Choroid plexus epithelial cell (primary cell): ENCODE measurements around the gene XKR3.
"Not testable (repeated sequence)": the region's sequence is repeated elsewhere in the genome, so short reads cannot be mapped to it uniquely, and the experiment has no call there.

ENCODE experiments used
- DNase-seq: peaks from one replicate; pipeline ENCODE4 v3.0.0-alpha.2; 2010; ENCODE audit warnings: low read depth
- H3K4me3 ChIP-seq: 2 replicates; pipeline ENCODE4 v1.5.1; 2011; ENCODE audit warnings: low read depth, mild to moderate bottlenecking, control low read depth, low read length, moderate library complexity
- TF ChIP-seq, protein P1 (sequence below): conservative IDR thresholded peaks from 2 replicates; pipeline ENCODE4 v1.5.1; 2011; ENCODE audit warnings: low read depth, mild to moderate bottlenecking, control low read depth, inconsistent platforms, low read length, moderate library complexity

The XKR3 gene

DNA sequence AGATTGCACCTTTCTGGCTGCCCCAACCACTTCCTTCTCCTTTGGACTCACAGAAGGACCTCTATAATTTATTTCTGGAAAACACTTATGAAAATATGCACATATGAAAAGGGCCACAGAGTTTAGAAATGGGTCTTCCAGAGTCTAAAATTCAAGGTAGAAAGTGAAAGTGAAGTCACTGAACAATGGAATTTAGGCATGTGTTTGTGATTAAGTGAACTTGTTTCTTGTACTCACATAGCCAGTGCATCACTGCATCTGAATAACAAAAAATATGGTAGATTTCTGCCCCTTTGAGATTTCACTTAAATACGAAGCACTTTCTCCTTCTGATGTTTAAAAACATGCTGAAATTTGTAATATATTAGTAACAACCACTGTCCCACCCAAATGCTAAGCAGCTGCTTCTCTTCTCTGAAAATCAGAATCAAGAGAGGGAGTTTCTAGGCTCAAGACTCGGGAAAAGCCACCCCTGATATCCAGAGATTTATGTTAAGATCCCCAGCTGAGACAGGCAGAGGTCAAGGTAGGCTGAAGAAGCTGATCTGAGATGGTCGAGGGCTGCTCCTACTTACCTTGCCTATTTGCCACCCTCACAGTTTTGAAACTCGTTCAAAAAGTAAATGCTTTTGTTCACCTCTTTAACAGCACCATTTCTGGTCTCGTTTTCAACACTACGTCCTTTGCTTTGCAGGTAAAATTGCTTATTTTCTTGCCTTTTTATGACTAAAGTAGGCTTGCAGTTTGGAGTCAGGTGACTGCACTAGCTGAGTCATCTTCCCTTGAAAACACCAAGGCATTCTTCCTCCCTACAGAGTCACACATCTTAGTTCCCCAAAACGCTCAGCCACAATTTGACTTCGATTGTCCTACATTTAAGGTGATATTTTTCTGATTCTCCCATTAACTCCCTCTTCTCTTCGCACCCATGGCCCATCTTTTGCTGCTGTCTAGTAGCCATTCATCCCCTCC is at the start of gene XKR3:
Gene XKR3, minus strand, starts transcription at position 696 of the 972 bp plus-strand sequence. CDS start 17,338 bp downstream, outside the sequence.
- DNase-seq: no peak
- no peak within 1 kb of the TSS for H3K4me3 ChIP-seq
- TF ChIP-seq, protein P1, sequence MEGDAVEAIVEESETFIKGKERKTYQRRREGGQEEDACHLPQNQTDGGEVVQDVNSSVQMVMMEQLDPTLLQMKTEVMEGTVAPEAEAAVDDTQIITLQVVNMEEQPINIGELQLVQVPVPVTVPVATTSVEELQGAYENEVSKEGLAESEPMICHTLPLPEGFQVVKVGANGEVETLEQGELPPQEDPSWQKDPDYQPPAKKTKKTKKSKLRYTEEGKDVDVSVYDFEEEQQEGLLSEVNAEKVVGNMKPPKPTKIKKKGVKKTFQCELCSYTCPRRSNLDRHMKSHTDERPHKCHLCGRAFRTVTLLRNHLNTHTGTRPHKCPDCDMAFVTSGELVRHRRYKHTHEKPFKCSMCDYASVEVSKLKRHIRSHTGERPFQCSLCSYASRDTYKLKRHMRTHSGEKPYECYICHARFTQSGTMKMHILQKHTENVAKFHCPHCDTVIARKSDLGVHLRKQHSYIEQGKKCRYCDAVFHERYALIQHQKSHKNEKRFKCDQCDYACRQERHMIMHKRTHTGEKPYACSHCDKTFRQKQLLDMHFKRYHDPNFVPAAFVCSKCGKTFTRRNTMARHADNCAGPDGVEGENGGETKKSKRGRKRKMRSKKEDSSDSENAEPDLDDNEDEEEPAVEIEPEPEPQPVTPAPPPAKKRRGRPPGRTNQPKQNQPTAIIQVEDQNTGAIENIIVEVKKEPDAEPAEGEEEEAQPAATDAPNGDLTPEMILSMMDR: no peak

DNA sequence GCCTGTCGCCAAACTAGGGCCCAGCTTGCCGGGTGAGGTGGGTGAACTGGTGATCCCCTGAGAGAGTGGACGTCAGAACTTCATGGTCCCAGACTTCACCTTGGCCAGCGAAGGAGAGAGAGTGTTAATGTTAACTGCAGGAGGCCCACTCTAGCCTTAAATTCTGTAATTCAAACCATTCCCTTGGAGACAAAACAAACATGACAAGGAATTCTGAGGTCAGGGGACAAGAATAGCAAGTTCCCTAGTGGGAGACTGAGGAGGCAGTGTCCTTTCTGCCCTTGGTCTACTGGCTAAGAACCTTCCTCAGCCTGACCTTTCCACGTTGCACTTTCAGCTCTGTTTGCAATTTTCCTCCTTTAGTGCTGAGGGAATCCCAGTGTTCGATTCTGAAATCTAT is 44.4 kb upstream of the XKR3 start:
- not testable (repeated sequence) for H3K4me3 ChIP-seq, DNase-seq

DNA sequence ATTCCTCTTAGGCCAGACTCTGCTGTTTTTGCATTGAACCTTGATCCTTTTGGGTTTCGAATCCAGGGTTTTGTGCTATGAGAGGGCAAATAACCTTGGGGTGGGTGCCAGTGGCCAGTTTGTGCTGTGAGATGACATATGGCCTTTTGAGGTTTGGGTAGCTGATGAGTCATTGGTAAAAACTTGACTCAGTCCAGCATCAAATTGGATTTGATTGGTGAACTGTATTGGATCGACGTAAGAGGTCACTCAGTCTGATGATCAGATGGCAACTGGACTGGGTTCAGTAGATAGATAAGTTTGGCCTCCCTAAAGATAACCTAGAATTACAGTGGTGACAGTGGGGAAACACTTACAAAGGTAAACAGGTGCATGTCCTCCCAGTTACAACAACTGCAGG is 41.0 kb upstream of the XKR3 start:
- no peak overlapping the region for H3K4me3 ChIP-seq
- DNase-seq: no peak
- TF ChIP-seq, protein P1: no peak

DNA sequence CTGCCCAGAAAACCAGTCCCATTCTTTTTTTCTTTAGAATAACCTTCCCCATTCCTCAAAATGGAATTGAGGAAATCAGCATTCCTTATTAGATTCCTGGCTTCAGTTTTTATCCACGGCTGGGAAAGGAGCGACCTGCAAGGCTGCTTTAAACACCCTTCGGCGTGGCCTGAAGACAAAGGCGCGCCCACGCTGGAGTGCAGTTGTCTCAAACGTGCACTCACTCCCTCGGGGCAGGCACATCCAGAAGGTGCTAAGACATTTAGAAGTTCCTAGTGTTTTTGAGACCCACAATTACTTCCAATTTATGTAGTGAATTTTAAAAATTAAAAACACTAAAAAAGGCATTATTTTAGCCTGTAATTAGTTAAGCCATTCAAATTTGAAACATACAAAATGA is 31.6 kb upstream of the XKR3 start:
- DNase-seq, H3K4me3 ChIP-seq: not testable (repeated sequence)

DNA sequence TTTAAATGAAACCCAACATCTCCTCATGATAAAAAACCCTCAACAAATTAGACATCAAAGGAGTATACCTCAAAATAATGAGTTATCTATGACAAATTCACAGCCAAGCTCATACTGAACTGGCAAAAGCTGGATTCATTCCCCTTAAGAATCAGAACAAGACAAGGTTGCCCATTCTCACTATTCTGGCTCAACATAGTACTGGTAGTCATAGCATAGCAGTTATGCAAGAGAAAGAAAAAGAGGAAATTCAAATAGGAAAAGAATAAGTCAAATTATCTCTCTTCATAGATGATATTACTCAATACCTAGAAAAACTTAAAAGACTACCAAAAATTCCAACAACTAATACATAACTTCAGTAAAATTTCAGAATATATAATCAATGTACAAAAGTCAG is 29.4 kb upstream of the XKR3 start:
- TF ChIP-seq, protein P1: no peak
- no peak overlapping the region for H3K4me3 ChIP-seq
- no peak for DNase-seq

DNA sequence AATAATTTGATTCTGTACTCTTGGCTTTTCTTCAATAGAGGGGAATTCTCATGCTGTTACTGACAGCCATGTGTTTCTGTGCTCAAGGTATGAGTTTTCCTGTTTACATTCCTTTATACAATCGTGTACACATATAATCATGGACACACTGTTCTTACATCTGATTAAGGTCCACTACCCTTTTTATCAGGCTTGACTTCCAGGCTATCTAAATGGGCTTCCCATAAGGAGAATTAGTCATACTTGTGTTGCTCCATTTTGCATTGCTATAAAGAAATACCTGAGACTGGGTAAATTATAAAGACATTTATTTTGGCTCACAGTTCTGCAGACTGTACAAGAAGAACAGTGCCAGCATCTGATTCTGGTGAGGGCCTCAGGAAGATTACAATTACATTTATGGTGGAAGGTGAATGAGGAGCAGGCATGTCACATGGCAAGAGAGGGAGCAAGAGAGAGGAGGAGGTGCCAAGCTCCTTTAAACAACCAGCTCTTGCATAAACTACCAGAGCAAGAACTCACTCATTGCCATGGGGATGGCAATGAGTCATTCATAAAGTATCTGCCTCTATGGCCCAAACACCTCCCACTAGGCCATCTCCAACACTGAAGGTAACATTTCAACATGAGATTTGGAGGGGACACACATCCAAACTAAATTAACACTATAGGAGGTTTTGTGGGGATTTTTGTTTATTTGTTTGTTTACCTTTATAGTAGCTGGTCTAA is 26.2 kb upstream of the XKR3 start:
- not testable (repeated sequence) for DNase-seq, H3K4me3 ChIP-seq

DNA sequence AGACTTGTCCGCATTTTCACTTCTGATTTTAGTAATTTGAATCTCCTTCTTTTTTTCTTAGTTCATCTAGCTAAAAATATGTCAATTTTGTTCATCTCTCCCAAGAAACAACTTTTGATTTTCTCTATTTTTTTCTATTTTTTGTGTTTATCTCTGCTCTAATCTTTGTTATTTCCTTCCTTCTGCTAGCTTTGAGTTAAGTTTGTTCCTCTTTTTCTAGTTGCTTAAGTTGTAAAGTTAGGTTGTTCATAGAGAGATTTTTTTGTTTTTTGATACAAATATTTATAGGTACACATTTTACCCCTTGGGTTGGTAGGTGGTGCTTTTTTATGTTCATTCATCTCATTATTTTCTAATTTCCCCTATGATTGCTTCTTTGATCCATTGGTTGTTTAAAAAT is 22.1 kb upstream of the XKR3 start:
- no peak overlapping the region for H3K4me3 ChIP-seq
- DNase-seq: no peak

DNA sequence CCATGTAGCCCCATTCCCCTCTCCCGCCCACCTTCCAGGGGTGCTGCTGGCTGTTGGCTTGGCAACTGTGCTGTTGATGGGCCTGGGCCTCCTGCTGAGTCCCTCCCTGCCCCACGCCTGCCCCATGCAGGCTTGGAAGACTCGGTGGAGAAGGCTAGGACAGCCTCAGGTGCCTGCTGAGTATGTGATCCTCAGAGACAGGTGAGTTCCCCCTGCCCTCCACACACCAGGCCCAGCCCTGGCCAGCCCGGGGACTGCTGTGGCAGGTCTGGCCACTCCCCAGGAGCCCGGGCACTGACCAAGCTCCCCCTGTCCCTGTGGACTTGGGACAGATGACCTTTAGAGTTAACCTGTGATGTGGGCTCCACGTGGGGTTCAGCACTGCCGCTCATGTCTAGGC is 20.7 kb upstream of the XKR3 start:
- TF ChIP-seq, protein P1: no peak
- no peak for DNase-seq
- H3K4me3 ChIP-seq: no peak overlapping the region

More for the DNA sequence above, 22.1 kb upstream of the XKR3 start:
- TF ChIP-seq, protein P1: no peak
